ENCODE results near the gene FRMD4B.
"Not testable (repeated sequence)": the region's sequence is repeated elsewhere in the genome, so short reads cannot be mapped to it uniquely, and the experiment has no call there.

Gene FRMD4B

GRCh38 chr3:69294014-69294766, 91.7 kb downstream of the FRMD4B start:
- no peaks in the 10 kb centered on the region for H3K36me3 ChIP-seq (ENCODE audit: insufficient read depth, low read length)
- no peak overlapping the region for H3K4me3 ChIP-seq (ENCODE audit: low read depth in 1 of 2, low read length in 2 of 2)
- H3K9me3 ChIP-seq (ENCODE audit: low read length), result no peaks in the 10 kb centered on the region
- no peak overlapping the region for H3K9ac ChIP-seq (ENCODE audit: low read length)
- no peak overlapping the region for H3K27ac ChIP-seq (ENCODE audit: low read depth, low read length)
- no peaks in the 10 kb centered on the region for H3K4me1 ChIP-seq (ENCODE audit: insufficient read depth, low read length)
- no peaks in the 10 kb centered on the region for H3K27me3 ChIP-seq (ENCODE audit: control insufficient read depth in 1 of 2, insufficient read depth in 2 of 2, low read length in 2 of 2)

GRCh38 chr3:69292959-69293574, 92.8 kb downstream of the FRMD4B start:
- H3K4me1 ChIP-seq (ENCODE audit: insufficient read depth, low read length), result no peaks in the 10 kb centered on the region

GRCh38 chr3:69292185-69292584, 93.7 kb downstream of the FRMD4B start:
- Histone ChIP-seq H3K9ac (ENCODE audit: low read length) (no peak overlapping the region), H3K4me1 (ENCODE audit: insufficient read depth, low read length) (no peaks in the 10 kb centered on the region), H3K4me3 (ENCODE audit: low read depth in 1 of 2, low read length in 2 of 2) (no peak overlapping the region), H3K9me3 (ENCODE audit: low read length) (no peaks in the 10 kb centered on the region), H3K27me3 (ENCODE audit: control insufficient read depth in 1 of 2, insufficient read depth in 2 of 2, low read length in 2 of 2) (no peaks in the 10 kb centered on the region), H3K36me3 (ENCODE audit: insufficient read depth, low read length) (no peaks in the 10 kb centered on the region), H3K27ac (ENCODE audit: low read depth, low read length) (no peak overlapping the region)

More at GRCh38 chr3:69292959-69293574, 92.8 kb downstream of the FRMD4B start:
- H3K9ac ChIP-seq (ENCODE audit: low read length), result no peak overlapping the region
- H3K27me3 ChIP-seq (ENCODE audit: control insufficient read depth in 1 of 2, insufficient read depth in 2 of 2, low read length in 2 of 2), result no peaks in the 10 kb centered on the region
- no peak overlapping the region for H3K27ac ChIP-seq (ENCODE audit: low read depth, low read length)
- H3K36me3 ChIP-seq (ENCODE audit: insufficient read depth, low read length), result no peaks in the 10 kb centered on the region
- H3K9me3 ChIP-seq (ENCODE audit: low read length), result no peaks in the 10 kb centered on the region
- no peak overlapping the region for H3K4me3 ChIP-seq (ENCODE audit: low read depth in 1 of 2, low read length in 2 of 2)

GRCh38 chr3:69290430-69290829, 95.5 kb downstream of the FRMD4B start:
- no peaks in the 10 kb centered on the region for H3K27me3 ChIP-seq (ENCODE audit: control insufficient read depth in 1 of 2, insufficient read depth in 2 of 2, low read length in 2 of 2)
- H3K27ac ChIP-seq (ENCODE audit: low read depth, low read length), result no peak overlapping the region
- no peak overlapping the region for H3K9ac ChIP-seq (ENCODE audit: low read length)
- H3K4me3 ChIP-seq (ENCODE audit: low read depth in 1 of 2, low read length in 2 of 2), result no peak overlapping the region
- no peaks in the 10 kb centered on the region for H3K4me1 ChIP-seq (ENCODE audit: insufficient read depth, low read length)
- H3K36me3 ChIP-seq (ENCODE audit: insufficient read depth, low read length), result no peaks in the 10 kb centered on the region
- no peaks in the 10 kb centered on the region for H3K9me3 ChIP-seq (ENCODE audit: low read length)

GRCh38 chr3:69290006-69290405, 95.9 kb downstream of the FRMD4B start:
- no peaks in the 10 kb centered on the region for H3K36me3 ChIP-seq (ENCODE audit: insufficient read depth, low read length)
- H3K9me3 ChIP-seq (ENCODE audit: low read length), result no peaks in the 10 kb centered on the region
- no peaks in the 10 kb centered on the region for H3K27me3 ChIP-seq (ENCODE audit: control insufficient read depth in 1 of 2, insufficient read depth in 2 of 2, low read length in 2 of 2)
- no peak overlapping the region for H3K9ac ChIP-seq (ENCODE audit: low read length)
- H3K4me3 ChIP-seq (ENCODE audit: low read depth in 1 of 2, low read length in 2 of 2), result no peak overlapping the region
- no peak overlapping the region for H3K27ac ChIP-seq (ENCODE audit: low read depth, low read length)
- no peaks in the 10 kb centered on the region for H3K4me1 ChIP-seq (ENCODE audit: insufficient read depth, low read length)

DNA sequence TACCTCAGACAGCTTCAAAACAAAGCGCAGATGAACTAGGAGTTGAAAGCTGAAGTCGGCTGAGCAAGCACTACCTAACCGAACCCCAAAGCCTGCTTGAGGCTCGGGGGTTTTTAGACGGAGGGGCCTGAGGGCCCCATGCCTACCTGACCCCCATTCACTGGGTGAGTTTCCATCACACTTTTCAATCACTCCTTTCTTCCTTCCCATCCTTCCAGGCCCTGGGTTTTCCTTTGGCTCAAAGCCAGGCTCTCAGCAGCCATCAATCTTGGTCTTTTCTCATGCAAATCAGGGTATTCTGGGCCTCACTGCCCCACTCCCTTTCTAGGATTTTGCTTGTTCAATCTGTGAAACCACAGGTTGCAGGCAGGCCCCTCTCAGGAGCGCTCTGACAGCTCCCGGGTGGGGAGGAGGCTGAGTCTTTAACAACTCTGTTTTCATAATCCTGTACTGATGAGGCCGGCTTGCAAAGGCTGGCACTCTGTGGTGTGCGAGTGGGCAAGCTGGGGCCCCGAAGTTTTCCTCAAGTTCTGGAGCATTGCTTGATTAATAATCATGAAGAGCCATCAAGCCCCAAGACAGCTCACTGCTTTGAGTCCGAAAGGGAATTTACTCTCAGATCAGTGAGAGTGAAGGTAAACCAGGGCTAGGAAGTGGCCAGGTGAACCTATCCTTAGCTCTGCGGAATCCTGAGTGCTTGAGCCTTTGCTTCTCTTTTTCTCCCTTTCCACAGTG, 97.6 kb downstream of the FRMD4B start:
- no peak overlapping the region for H3K4me3 ChIP-seq (ENCODE audit: low read depth in 1 of 2, low read length in 2 of 2)

DNA sequence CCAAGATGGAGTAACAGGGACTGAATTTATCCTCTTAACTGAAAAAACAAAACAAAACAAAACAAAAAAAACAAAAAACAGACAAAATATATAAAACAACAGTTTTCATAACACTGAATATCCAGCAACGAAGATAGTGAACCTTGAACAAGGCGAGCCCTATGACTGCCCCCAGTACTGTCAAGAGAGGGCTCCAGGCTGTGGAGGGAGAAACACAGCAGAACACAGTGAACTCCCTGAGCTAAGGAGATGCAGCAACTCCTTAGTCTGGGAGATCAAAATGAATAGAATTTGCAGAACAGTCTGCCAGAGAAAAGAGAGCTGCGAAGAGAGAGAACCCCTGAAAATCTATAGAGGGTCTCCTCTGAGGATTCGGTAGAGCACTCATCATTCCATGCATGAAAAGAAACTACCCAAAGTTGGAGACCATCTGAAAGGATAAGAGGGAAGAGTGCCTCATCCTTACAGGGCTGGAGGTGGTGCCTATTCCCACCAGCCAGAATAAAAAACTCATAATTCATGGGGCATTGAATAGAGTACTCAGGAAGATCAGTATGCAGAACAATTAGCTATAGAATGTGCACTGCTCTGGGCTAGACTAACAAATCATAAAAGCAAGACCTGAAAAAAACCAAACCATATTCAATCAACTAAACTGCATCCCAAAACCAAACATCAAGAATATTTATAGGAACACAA, 101.8 kb downstream of the FRMD4B start:
- no peaks in the 10 kb centered on the region for H3K27me3 ChIP-seq (ENCODE audit: control insufficient read depth in 1 of 2, insufficient read depth in 2 of 2, low read length in 2 of 2)
- H3K27ac ChIP-seq (ENCODE audit: low read depth, low read length), result no peak overlapping the region
- no peak overlapping the region for H3K4me3 ChIP-seq (ENCODE audit: low read depth in 1 of 2, low read length in 2 of 2)
- H3K9me3 ChIP-seq (ENCODE audit: low read length), result no peaks in the 10 kb centered on the region
- no peaks in the 10 kb centered on the region for H3K4me1 ChIP-seq (ENCODE audit: insufficient read depth, low read length)
- H3K36me3 ChIP-seq (ENCODE audit: insufficient read depth, low read length), result no peaks in the 10 kb centered on the region
- H3K9ac ChIP-seq (ENCODE audit: low read length), result no peak overlapping the region

More for the DNA sequence above, 97.6 kb downstream of the FRMD4B start:
- Histone ChIP-seq H3K9ac (ENCODE audit: low read length) (no peak overlapping the region), H3K36me3 (ENCODE audit: insufficient read depth, low read length) (no peaks in the 10 kb centered on the region), H3K4me1 (ENCODE audit: insufficient read depth, low read length) (no peaks in the 10 kb centered on the region), H3K27me3 (ENCODE audit: control insufficient read depth in 1 of 2, insufficient read depth in 2 of 2, low read length in 2 of 2) (no peaks in the 10 kb centered on the region), H3K27ac (ENCODE audit: low read depth, low read length) (no peak overlapping the region), H3K9me3 (ENCODE audit: low read length) (no peaks in the 10 kb centered on the region)

- no peaks in the 10 kb centered on the region for H3K27me3 ChIP-seq (ENCODE audit: control insufficient read depth in 1 of 2, insufficient read depth in 2 of 2, low read length in 2 of 2)
- no peaks in the 10 kb centered on the region for H3K9me3 ChIP-seq (ENCODE audit: low read length)
- H3K9ac ChIP-seq (ENCODE audit: low read length), result no peak overlapping the region
- H3K4me3 ChIP-seq (ENCODE audit: low read depth in 1 of 2, low read length in 2 of 2), result no peak overlapping the region
- no peaks in the 10 kb centered on the region for H3K36me3 ChIP-seq (ENCODE audit: insufficient read depth, low read length)
- no peaks in the 10 kb centered on the region for H3K4me1 ChIP-seq (ENCODE audit: insufficient read depth, low read length)
- H3K27ac ChIP-seq (ENCODE audit: low read depth, low read length), result no peak overlapping the region
These were observed 102.4 kb downstream of the FRMD4B start for GRCh38 chr3:69283496-69283895.

GRCh38 chr3:69282181-69282580, 103.7 kb downstream of the FRMD4B start:
- H3K36me3 ChIP-seq (ENCODE audit: insufficient read depth, low read length), result no peaks in the 10 kb centered on the region
- no peaks in the 10 kb centered on the region for H3K9me3 ChIP-seq (ENCODE audit: low read length)
- no peak overlapping the region for H3K27ac ChIP-seq (ENCODE audit: low read depth, low read length)
- H3K9ac ChIP-seq (ENCODE audit: low read length), result no peak overlapping the region
- H3K4me1 ChIP-seq (ENCODE audit: insufficient read depth, low read length), result no peaks in the 10 kb centered on the region
- H3K27me3 ChIP-seq (ENCODE audit: control insufficient read depth in 1 of 2, insufficient read depth in 2 of 2, low read length in 2 of 2), result no peaks in the 10 kb centered on the region
- H3K4me3 ChIP-seq (ENCODE audit: low read depth in 1 of 2, low read length in 2 of 2), result no peak overlapping the region

DNA sequence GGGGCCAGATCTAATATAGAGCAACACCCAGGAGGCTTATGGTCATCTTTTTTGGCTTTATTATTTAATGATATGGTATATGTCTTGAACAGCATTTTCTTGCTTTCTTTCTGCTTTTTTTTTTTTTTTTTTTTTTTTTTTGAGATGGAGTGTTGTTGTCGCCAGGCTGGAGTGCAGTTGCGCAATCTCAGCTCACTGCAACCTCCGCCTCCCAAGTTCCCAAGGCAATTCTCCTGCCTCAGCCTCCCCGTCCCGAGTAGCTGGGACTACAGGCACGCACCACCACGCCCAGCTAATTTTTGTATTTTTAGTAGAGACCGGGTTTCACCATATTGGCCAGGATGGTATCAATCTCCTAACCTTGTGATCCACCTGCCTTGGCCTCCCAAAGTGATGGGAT, 108.5 kb downstream of the FRMD4B start:
- H3K9me3 ChIP-seq (ENCODE audit: low read length); H3K27me3 ChIP-seq (ENCODE audit: control insufficient read depth in 1 of 2, insufficient read depth in 2 of 2, low read length in 2 of 2); H3K27ac ChIP-seq (ENCODE audit: low read depth, low read length); H3K36me3 ChIP-seq (ENCODE audit: insufficient read depth, low read length); H3K9ac ChIP-seq (ENCODE audit: low read length); H3K4me1 ChIP-seq (ENCODE audit: insufficient read depth, low read length); H3K4me3 ChIP-seq (ENCODE audit: low read depth in 1 of 2, low read length in 2 of 2): not testable (repeated sequence)

DNA sequence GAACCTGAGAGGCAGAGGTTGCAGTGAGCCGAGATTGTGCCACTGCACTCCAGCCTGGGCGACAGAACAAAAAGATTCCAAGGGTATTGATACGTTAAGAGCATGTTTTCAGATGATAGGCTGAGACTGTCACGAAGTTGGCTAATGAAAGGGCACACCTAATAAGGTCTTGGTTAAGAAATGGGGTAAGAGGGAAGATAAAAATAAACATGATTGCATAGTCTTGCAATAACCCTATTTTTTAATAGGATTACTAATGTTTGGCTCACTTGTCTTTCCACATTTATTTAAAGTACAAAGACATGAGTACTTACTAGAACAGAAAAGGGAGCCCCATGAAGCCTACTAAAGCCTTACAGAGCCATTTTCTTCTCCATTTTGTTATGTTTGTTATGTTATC, 109.0 kb downstream of the FRMD4B start:
- Histone ChIP-seq H3K27ac (ENCODE audit: low read depth, low read length) (no peak overlapping the region), H3K9ac (ENCODE audit: low read length) (no peak overlapping the region), H3K36me3 (ENCODE audit: insufficient read depth, low read length) (no peaks in the 10 kb centered on the region), H3K4me3 (ENCODE audit: low read depth in 1 of 2, low read length in 2 of 2) (no peak overlapping the region), H3K9me3 (ENCODE audit: low read length) (no peaks in the 10 kb centered on the region), H3K4me1 (ENCODE audit: insufficient read depth, low read length) (no peaks in the 10 kb centered on the region), H3K27me3 (ENCODE audit: control insufficient read depth in 1 of 2, insufficient read depth in 2 of 2, low read length in 2 of 2) (no peaks in the 10 kb centered on the region)

All from muscle layer of colon (tissue), 2 donors.